GM19324 (cell line): Measurements from ENCODE around the gene UBXN6.
A peak's percentile ranks its signal among the peaks of the same experiment; 100 is the strongest.

Experiments
- ATAC-seq: cut with Tn5 transposase; IDR thresholded peaks from one replicate; pipeline ENCODE4 v1.9.1; 2021; ENCODE audit warnings: mild to moderate bottlenecking, moderate library complexity; ENCODE audit not compliant: unreplicated experiment, low FRiP score

Gene UBXN6

DNA sequence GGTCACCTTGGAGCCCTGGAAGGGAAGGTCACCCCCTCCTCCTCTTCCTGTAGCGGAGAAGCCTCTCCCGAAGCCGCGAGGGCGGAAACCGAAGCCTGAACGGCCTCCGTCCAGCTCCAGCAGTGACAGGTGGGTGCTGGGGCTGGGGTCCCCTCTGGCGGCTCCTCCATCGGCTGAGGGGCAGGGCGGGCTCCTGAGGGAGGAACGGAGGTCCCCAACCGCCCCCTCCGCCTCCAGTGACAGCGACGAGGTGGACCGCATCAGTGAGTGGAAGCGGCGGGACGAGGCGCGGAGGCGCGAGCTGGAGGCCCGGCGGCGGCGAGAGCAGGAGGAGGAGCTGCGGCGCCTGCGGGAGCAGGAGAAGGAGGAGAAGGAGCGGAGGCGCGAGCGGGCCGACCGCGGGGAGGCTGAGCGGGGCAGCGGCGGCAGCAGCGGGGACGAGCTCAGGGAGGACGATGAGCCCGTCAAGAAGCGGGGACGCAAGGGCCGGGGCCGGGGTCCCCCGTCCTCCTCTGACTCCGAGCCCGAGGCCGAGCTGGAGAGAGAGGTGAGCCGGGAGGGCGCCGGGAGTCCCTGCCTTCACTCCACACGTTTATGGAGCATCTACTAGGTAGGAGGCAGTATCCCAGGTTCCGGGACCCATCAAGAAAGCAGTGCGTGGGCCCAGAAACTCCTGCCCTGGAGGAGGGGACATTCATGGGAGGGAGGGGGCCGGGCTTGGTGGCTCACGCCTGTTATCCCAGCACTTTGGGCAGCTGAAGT, 36.5 kb upstream of the UBXN6 start:
- no peak for ATAC-seq

DNA sequence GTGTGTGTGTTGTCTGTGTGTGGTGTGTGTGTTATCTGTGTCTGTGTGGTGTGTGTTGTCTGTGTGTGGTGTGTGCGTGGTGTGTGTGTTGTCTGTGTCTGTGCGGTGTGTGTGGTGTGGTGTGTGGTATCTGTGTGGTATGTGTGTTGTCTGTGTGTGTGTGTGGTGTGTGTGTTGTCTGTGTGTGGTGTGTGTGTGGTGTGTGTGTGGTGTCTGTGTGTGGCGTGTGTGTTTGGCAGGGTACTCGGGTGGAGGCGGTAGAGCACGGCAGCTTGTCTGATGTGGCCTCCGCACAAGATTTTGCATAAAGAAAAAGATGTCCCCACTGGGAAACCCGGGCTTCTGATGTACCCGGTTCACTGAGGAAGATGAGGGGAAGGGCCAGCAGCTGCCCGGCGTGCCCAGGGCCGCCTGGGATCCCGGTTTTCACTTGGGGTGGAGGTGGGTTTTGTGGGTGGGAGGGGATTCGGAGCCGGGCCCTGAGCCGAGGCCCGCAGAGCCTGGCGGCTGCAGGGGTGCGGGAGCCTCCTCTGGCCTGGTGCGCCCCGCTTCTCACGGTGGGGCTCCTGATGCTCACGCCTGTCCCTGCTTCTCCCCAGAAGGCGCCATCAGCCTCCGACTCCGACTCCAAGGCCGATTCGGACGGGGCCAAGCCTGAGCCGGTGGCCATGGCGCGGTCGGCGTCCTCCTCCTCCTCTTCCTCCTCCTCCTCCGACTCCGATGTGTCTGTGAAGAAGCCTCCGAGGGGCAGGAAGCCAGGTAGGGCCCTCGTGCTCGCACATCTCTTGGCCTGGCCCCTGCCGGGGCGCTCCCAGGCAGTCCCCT, 35.7 kb upstream of the UBXN6 start:
- ATAC-seq, result no peak

- no peak for ATAC-seq
Measured at GRCh38 chr19:4492337-4493103, 34.9 kb upstream of the UBXN6 start.

- no peak for ATAC-seq
Measured at GRCh38 chr19:4491446-4491845, 33.9 kb upstream of the UBXN6 start.

GRCh38 chr19:4488496-4488895, 30.9 kb upstream of the UBXN6 start:
- no peak for ATAC-seq

DNA sequence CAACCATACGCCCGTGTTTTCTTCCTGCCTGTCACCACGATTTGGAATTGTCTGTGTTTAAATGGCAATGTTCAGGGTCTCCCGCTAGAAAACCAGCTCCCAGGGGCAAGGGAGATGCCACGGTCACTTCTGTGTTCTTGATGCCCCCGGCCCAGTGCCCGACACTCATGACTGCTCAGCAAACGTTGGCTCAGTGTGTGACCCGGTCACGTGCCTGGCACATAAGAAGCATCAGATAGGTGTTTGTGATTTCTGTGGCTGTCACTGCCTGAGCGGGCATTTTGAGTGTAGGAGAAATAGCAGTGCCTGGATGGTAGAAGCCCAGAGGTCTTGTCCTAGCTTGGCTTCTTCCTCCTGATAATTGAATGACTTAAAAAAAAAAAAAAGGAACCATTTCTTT, 30.0 kb upstream of the UBXN6 start:
- no peak for ATAC-seq

GRCh38 chr19:4483385-4483784, 25.8 kb upstream of the UBXN6 start:
- ATAC-seq, result no peak

DNA sequence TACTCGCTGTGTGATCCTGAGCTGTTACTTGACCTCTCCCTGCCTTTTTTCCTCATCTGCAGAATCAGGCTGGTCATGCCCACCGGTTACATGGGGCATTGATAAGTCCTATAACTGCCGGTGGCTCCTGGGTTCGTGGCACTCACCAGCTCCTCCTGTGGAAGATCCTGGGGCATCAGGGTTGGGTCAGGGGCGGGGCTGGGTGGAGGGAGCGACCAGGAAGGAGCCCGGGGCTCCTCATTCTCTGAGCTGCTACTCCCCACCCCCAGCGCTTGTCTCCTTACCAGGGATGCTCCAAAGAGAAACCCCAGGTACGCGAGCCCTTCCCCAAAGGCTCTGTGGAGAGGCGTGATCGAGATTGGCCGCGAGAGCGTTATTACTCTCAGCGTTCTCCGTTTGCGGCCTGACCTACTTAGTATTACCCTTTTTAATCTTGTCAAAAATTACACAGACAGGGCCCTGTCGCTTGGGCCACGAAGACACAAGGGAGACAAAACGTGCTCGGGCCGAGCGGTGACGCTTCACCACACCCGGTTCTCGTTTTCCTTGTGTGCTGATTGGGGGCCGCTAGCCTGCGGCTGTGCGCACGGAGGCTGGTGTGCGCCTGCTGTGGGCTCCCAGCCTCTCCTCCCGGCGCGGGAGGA, 25.2 kb upstream of the UBXN6 start:
- ATAC-seq, result no peak

GRCh38 chr19:4477034-4477801, 19.6 kb upstream of the UBXN6 start:
- no peak for ATAC-seq

DNA sequence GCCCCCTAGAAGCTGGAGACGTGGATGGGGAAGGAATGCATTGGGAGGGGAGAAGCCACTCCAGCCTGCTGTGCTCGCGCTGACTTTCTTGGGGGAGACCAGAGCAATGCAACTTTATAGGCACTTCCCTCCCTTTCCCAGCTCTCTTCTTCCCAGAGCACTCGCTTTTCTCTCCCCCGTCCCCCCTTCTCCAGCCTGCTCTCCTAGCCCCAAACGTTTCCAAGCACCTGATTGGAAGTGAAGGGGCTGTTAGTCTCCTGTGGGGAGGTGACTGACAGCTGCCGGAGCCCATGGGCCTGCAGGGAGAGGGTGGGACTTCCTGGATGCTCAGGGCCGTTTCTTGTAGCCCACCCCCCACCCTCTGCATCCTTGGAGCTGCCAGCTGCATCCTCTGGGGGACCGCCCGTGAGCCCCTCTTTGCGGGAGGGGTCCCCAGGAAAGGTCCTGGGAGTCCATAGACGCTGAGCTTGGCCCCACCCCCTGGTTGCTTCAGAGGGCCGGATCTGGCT, 17.0 kb upstream of the UBXN6 start:
- no peak for ATAC-seq

GRCh38 chr19:4473763-4474513, 16.3 kb upstream of the UBXN6 start:
- no peak for ATAC-seq

DNA sequence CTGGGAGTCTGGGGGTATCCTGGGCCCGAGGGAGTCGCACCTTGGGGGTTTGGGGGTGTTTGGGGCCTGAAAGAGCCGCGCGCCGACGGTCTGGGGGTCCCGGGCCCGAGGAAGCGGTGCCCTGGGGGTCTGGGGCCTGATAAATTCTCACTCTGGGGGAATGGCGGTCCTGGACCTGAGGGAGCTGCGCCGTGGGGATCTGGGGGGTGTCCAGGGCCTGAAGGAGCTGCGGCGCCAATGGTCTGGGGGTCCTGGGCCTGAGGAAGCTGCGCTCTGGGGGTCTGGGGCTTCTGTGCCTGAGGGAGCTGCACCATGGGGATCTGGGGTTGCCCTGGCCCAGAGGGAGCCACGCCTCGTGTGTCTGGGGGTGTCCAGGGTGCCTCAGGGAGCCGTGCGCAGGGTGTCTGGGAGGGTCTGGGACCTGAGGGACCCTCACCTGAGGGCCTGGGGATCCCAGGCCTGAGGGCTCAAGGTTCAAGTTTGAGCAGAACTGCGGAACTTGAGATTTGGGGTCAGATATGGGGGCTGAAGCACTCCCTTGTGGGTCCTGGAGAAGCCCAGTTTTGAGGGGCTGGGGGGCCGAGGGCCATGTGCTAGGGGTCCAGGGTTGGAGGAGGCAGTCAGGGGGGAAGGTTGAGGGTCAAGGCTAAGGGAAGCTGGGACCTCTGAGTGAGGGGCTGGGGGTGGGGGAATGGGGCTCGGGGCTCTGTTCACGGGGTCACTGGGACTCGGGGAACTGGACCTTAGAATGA, 15.6 kb upstream of the UBXN6 start:
- ATAC-seq, result no peak

DNA sequence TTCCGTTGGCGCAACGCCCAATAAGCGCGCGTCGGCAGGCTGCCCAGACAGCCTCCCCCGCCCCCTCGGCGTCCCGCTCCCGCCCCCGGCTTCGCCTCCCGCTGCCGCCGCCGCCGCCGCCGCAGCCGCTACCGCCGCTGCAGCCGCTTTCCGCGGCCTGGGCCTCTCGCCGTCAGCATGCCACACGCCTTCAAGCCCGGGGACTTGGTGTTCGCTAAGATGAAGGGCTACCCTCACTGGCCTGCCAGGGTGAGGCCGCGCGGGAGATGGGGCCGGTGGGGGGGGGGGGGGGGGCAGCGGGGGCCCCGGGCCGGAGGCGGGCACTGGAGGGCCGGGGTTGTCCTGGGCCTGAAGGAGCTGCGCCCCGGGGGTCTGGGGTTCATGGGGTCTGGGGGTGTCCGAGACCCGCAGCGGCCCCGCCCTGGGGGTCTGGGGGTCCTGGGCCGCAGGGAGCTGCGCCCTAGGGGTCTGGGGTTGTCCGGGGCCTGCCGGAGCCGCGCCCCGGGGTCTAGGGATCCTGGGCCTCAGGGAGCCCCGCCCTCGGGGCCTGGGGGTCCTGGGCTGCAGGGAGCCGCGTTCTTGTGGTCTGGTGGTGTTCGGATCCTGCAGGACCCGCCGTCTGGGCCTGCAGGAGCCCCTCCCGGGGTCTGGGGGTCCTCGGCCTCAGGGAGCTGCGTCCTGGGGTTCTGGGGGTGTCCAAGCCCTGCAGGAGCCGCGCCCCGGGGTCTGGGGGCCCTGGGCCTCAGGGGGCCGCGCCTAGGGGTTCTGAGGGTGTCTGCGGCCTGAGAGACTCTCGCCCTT, 14.8 kb upstream of the UBXN6 start, which contains the start of gene HDGFL2:
HDGFL2 (plus strand) TSS at position 124 of the 801 bp plus-strand sequence; CDS start at position 178, 54 bp downstream.
- ATAC-seq, result peak; percentile 3

DNA sequence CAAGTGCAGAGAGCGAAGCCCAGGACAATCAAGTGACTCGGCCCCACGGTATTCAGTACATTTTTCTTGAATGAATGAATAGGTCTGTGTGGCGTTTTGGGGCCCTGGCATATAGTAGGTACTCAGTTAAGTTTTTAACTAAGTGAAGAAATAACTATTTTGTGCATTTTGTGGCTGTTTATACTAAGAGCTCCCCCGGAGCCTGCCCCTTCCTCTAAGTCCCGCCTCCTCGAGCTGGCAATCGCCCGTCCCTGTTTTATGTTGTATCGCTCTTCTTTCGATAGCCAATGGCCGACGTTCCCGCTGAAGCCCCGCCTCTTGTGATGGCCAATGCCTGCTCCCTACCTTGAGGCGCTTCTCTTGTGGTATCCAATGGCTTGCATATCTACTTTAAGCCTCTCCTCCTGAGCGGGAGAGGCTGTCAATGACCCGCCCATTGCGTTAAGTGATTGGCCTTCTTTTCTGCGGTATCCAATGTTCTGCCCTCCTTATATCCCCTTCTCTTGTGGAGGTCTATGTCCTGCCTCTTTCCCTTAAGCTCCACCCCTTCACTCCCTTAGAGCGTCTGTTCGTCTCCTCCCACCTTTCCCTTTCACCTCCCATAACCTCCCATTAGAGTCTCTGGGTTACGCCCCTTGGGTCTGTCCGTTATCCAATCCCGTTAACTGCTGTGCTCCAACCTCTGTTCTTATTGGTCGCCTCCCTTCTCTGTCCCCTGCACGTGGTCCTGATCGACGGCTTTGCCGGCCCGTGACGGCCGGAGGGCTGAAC, 14.0 kb upstream of the UBXN6 start:
- ATAC-seq, result peak; percentile 90

- ATAC-seq, result no peak
Measured at GRCh38 chr19:4467835-4468234, 10.2 kb upstream of the UBXN6 start.

DNA sequence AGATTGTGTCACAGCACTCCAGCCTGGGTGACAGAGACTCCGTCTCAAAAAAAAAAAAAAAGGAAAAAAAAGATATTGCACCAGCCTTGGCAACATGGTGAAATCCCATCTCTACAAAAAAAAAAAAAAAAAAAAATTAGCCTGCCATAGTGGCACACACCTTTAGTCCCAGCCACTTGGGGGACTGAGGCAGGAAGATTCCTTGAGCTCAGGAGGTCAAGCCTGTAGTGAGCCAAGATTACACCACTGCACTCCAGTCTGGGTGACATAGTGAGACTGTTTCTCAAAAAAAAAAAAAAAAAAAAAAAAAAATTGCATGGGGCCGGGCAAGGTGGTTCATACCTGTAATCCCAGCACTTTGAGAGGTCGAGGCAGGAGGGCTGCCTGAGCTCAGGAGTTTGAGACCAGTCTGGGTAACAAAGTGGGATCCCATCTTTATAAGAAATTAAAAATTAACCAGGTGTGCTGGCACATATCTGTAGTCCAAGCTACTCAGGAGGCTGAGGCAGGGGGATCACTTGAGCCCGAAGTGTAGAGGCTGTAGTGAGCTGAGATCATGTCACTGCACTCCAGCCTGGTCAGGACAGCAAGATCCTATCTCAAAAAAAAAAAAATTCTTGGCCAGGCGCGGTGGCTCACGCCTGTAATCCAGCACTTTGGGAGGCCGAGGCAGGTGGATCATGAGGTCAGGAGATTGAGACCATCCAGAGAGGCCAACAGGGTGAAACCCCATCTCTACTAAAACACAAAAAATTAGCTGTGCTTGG, 7.4 kb upstream of the UBXN6 start:
- no peak for ATAC-seq
